LNCAP (cell line): Measurements from ENCODE around the gene SLC6A12.

ENCODE experiments used
- CTCF ChIP-seq: fragments of 450-650 bp; IDR thresholded peaks from 2 replicates; pipeline ENCODE4 v1.5.1; 2017; ENCODE audit warnings: mild to moderate bottlenecking

SLC6A12 gene

GRCh38 chr12:151579-151978 is 62.4 kb downstream of the SLC6A12 start:
- TF ChIP-seq CTCF: no peak

- no peak for TF ChIP-seq CTCF
These were observed 65.1 kb downstream of the SLC6A12 start for GRCh38 chr12:148676-149416.

DNA sequence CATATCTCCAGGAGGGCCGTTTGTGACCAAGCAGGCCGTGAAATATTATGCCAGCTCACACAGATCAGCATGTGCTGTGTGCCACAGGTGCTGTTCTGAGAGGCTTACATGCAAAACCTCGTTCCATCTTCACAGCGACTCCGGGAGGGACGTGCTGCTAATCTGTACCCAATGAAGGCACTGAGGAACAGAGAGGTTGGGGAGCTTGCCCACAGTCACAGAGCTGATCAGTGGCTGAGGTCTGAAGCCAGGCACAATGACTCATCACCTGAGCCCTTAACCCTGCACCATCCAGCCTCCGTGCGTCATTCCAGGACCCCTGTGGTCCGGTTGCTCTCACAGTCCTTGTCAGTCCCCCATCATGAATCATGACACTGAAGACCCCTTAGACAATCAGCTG is 66.7 kb downstream of the SLC6A12 start:
- no peak for TF ChIP-seq CTCF

- TF ChIP-seq CTCF: no peak
These were observed 68.5 kb downstream of the SLC6A12 start for GRCh38 chr12:145369-145960.

GRCh38 chr12:144650-145284 is 69.2 kb downstream of the SLC6A12 start:
- TF ChIP-seq CTCF: no peak

DNA sequence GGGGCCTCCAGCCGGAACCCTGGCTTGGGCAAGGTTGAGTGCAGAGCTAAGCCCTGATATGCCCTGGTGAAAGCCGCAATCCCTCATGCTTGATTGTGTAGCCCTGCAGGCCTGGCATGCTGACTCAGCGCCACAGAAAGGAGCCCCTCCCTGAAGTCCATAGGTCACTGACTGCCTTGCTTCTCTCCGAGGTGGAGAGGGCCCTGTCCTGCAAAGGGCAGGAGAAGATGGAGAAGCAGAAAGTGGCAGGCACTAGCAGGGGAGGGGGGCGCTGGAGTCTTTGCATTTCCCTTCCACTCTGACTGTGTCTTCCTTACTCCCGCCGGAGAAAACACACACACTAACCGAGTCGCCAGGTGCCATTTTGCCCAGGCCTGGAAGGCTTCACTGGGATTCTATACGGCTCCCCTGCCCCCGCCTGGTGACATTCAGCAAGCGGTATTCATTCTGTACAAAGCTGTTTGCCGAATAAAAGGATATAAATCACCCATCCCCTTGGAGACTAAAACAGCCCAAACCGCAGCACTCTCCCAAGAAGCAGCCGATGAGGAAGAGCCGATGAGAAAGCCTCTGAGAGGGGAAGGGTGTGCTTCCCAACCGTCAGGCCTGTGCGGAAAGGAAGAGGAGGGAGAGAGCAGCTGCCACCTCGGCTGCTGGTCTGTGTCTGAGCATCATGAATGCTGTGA is 69.8 kb downstream of the SLC6A12 start:
- TF ChIP-seq CTCF: no peak

DNA sequence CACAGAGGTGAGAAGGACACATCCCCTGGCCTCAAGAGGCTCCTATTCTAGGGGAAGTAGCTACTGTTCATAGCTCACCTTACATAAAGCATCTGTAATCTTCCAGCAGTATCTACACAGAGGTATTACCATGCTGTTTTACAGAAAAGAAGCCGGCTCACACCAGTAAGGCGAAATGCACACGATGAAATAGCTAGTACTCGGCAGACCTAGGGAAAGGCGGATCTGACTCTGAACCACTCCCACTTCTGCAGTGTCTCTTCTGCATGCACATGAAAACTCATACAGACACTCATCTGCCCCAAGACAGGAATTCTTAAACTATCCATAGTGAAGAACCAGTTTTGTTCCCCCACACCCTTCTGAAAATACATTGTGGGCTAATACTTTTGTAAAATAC is 73.8 kb downstream of the SLC6A12 start:
- no peak for TF ChIP-seq CTCF
